Stimulated activated CD4-positive, alpha-beta T cell treated with anti-CD3 and anti-CD28 coated beads, Interleukin-1b, Interleukin-23, amount 100 ng/mL, for 1 hour (primary cell): Measurements from ENCODE around the gene ANKRD40.
A peak's percentile ranks its signal among the peaks of the same experiment; 100 is the strongest.
"Not testable (repeated sequence)": the region's sequence is repeated elsewhere in the genome, so short reads cannot be mapped to it uniquely, and the experiment has no call there.

Experiments used
- DNase-seq, 2 donors: peaks; one replicate each; pipeline ENCODE4 v3.0.0-alpha.2; 2020; ENCODE audit warnings: low read depth in 2 of 2

The ANKRD40 gene, protein sequence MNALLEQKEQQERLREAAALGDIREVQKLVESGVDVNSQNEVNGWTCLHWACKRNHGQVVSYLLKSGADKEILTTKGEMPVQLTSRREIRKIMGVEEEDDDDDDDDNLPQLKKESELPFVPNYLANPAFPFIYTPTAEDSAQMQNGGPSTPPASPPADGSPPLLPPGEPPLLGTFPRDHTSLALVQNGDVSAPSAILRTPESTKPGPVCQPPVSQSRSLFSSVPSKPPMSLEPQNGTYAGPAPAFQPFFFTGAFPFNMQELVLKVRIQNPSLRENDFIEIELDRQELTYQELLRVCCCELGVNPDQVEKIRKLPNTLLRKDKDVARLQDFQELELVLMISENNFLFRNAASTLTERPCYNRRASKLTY

DNA sequence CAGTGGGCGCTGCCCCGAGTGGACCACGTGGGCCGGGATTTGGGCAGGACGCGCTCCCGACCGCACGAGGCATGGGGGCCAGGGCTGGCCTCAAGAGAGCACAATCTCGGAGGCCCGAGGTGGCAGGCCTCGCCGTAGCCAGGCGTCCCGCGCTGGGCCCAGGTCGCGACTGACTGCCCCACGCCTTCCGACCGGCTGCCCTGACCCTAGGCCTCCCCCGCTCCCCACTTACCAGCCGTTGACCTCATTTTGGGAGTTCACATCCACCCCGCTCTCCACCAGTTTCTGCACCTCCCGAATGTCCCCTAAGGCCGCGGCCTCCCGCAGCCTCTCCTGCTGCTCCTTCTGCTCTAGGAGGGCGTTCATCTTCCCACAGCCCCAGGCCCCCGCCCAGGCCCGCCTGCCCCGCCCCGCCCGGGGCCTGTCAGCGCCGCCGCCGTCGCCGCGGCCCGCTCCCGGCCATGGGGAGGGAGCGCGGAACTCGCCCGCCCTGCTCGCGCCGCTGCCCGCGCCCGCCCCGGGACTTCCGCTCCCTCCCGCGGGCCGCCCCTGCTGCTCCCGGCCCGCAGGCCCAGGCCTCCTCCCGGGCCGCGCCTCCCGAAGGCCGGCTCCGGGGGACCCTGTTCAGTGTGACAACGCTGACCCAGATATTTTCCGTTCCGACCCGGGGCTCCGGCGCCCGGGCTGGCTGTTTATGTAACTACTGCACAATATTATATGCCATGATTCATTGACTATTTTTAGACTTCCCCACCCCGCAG, at the start of gene ANKRD40:
Gene ANKRD40 (minus strand): TSS at position 626 of the 761 bp plus-strand sequence. CDS start 260 bp downstream, at position 366.
- DNase-seq = peak; percentile 80 to 88

DNA sequence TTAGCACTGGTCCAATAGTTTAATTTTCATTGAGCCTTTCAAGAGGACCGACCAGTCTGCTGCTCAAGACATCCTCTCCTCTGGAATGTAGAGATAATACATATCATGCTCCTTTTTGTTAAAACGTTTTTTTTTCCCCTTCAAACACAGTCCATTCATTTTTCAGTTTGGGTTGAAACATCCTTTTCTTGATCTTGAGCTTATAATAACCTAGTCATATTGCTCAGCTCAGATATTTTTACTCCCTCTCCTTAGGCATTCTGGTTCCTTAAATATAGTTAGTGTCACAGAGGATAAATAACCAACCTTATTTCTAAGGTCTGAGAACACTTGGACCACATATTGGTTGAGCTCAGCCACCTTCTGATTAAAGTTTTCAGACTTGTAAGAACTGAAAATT, 46.8 kb upstream of the ANKRD40 start:
- no peak for DNase-seq

DNA sequence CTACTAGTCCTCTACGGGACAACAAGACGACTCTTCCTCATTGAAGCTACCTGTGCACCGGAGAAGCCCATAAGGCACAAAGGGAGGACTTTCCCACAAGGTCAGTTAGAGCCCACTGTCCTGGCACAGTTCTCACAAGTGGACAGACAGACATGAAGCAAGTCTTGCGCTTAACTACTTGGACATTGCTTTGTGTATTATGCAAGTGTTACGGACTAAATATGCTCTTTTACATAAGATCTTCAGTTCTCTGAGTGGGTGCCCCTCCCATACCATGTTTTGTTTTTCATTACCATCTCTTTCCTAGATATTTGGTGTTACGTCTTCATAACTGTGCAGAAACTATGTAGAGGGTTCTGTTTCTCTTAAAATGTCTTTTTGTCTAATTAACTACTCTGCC, 41.5 kb upstream of the ANKRD40 start:
- no peak for DNase-seq

DNA sequence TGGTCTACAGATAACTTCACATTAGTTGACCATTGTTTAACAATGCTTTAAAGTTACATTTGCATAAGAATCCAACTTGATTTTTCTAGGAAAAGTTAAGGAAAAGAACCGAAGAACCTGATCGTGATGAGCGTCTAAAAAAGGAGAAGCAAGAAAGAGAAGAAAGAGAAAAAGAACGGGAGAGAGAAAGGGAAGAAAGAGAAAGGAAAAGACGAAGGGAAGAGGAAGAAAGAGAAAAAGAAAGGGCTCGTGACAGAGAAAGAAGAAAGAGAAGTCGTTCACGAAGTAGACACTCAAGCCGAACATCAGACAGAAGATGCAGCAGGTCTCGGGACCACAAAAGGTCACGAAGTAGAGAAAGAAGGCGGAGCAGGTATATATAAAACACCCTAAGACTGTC, 37.9 kb upstream of the ANKRD40 start:
- DNase-seq = no peak

DNA sequence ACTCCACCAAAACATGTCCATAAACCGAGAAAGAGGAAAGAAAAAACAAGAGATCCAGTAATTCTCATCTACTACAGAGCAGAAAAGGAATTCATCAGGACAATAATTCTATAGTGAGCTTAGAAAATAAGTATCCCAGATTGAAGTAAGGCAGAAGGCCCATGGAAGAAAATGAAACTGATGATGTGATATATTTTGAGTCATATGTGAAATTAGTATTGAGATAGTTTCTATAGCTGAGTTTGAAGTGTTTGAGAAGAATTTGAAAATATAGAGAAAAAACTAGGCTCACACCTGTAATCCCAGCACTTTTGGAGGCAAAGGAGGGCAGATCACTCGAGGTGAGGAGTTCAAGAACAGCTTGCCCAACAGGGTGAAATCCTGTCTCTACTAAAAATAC, 31.4 kb upstream of the ANKRD40 start:
- no peak for DNase-seq

DNA sequence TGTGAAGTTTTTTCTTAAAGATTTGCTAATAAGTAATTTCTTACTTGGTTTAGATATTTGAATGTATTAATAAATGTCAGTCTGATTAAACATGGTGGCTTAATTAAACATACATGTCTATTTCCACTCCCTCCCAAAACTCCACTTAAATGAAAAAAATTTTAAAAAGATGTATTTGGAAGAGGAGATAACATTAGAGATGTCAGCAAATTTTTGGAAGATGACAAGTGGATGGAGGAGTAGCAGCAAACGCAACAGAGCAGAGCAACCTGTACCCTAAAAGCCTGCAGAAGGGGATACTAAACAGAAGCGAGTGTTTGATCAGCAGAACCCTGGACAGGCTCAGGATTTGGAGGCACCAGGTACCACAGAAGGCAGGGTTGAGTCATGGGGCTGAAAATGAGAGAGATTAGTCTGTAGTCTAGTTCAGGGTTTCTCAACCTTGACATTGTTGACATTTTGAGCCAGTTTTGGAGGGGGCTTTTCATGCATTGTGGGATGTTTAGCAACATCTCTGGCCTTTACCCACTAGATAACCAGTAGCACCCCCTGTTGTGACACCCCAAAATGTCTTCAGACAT, 29.5 kb upstream of the ANKRD40 start:
- no peak for DNase-seq

DNA sequence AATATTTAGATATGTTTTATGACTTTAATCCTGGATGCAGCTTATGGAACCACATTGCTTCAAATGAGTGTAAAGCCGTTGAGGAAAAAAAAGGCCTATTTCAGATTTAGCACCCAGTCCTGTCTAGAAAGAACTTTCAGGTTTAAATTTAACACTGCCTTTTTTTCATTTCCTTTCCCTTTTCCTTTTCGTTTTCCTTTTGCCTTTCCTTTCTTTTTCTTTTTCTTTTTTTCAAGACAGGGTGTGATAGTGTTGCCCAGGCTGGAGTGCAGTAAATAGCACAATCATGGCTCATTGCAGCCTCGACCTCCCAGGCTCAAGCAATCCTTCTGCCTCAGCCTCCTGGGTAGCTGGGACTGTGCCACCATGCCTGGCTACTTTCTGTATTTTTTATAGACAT, 27.6 kb upstream of the ANKRD40 start:
- no peak for DNase-seq

DNA sequence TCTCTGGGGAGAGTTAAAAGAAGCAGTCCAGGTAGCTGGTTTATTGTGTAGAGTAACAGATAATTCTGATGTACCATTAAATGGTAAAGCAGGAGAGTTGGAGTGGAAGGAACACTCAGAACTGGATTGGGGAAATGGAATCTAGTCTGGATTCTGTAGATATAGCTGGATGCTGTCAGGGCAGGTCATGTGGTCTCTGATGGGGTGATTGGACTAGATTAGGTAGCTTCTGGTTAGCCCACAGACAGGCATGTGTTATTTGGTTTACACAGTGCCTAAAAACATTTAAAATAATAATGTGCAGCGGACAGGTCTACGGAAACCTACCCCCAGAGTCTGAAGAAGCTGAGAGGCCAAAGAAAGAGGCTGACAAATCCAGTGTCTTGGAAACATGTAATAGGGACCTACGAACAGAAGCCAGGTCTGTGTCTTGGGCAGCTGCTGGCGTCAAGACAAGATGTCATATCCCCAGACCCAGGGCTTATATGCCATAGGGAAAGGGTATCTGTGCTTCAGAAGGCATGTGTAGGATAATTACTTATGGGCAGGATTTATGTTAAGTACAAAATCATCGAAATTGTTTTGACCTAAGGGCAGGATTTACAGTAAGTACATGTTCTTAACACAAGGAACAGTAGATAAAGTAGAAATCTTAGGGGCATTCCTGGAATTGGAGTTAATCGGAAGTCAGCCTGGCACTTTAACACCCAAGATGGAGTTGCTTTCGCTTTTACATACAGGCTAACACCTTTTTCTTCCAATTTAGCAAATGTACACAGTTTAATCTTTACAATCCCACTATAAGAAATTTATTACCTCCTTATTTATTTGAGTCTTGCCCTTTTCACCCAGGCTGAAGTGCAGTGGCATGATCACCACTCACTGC, 24.1 kb upstream of the ANKRD40 start:
- DNase-seq = no peak

DNA sequence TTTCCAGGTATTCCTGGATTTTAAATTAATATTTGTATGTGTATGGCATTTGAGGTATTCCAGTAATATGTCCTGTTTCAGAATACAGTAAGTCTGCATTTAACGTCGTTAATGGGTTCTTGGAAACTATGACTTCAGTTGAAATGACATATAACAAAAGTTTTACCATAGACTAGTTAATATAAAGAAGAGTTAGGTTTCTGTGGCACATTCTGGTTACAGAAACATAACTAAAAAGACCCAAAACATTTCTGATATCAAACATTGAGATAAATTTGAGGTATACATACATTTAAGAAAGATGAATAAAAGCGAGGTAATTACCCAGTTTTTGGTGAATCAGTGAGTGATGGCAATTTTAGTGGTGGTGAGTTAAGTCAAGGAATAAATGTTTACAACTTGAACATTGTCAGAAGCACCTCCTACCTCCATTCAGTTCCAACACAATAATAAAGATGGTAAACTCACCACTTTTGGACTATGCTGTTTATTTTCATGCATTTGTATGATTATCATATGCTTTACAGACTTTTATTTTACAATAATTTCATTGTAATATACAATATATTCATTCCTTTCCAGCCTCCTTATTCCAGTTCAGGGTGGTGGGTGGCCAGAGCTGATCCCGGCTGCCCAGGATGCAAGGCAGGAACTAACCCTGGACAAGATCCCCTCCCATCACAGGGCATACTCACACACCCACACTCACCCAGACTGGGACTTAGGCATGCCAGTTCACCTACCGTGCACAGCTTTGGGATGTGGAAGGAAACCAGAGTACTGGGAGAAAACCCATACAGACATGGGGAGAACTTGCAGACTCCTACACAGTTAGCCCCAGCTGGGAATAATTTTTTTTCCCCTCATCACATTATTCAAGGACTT, 21.4 kb upstream of the ANKRD40 start:
- no peak for DNase-seq

DNA sequence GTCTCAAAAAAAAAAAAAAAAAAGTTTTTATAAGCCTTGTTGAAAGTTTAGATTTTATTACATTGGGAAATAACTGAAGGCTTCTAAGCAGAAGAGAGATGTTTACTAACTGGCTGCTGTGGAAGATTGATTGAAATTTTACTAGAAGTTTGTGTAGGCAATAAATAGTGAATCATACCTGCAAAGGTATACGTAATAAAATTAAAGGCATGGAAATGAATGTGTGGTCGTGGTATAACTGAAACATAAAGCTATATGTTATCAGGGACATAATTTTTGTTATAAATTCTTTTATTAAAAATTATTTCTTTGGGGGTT, 20.4 kb upstream of the ANKRD40 start:
- DNase-seq = no peak

DNA sequence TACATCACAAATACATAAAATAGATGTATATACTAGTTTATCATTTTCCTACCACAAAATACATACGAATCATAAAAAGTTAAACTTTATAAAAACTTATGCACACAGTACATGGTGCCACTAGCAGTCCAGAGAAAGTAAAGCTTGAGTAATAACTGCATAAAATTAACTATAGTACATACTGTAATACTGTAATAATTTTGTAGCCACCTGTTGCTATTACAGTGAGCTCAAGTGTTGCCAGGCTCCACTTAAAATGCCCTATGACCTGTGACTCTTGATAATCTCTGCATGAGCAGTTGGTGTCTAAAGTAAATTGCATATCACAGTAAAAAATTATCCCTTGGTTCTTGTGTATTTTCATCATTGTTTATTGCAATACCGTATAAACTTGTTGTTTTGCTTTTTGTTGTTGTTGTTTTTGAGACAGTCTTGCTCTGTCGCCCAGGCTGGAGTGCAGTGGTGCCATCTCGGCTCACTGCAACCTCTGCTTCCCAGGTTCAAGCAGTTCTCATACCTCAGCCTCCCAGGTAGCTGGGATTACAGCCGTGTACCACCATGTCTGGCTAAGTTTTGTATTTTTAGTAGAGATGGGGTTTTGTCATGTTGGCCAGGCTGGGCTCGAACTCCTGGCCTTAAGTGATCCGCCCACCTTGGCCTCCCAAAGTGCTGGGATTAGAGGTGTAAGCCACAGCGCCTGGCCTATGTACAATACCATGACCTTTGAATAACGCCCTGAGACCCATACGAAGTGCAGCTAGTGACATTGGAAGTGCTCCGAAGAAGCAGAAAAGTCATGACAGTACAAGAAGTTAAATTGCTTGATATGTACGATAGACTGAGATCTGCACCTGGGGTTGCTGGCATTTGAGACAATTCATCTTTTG, 18.3 kb upstream of the ANKRD40 start:
- DNase-seq = no peak

DNA sequence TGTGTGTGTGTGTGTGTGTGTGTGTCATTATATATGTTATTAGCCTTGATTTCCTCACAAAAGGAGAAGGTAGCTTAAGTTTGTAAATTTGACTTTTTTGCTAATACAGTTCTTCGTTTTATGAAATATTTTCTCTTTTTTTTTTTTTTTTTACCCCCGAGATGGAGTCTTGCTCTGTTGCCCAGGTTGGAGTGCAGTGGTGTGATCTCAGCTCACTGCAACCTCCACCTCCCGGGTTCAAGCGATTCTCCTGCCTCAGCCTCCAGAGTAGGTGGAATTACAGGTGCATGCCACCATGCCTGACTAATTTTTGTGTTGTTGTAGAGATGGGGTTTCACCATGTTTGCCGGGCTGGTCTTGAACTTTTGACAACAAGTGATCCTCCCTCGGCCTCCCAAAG, 16.9 kb upstream of the ANKRD40 start:
- not testable (repeated sequence) for DNase-seq

DNA sequence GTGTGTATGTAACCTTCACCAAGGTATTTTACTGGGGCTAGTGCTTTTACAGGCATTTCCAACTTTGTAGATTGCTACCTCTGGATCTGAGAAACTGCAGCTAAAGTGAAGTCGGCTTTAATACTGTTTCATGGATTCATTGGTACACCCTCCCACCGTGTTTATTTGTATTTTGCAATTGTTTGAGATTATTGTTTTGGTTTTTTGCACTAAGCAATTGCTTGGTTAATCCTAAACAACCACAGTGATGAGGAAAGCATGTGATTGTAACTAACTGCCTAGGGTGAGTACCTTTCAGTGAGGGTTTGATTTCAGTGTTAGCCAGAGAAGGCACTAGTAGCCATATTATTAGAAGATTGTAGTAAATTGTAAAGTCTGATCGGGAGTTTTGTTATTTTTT, 15.0 kb upstream of the ANKRD40 start:
- no peak for DNase-seq

DNA sequence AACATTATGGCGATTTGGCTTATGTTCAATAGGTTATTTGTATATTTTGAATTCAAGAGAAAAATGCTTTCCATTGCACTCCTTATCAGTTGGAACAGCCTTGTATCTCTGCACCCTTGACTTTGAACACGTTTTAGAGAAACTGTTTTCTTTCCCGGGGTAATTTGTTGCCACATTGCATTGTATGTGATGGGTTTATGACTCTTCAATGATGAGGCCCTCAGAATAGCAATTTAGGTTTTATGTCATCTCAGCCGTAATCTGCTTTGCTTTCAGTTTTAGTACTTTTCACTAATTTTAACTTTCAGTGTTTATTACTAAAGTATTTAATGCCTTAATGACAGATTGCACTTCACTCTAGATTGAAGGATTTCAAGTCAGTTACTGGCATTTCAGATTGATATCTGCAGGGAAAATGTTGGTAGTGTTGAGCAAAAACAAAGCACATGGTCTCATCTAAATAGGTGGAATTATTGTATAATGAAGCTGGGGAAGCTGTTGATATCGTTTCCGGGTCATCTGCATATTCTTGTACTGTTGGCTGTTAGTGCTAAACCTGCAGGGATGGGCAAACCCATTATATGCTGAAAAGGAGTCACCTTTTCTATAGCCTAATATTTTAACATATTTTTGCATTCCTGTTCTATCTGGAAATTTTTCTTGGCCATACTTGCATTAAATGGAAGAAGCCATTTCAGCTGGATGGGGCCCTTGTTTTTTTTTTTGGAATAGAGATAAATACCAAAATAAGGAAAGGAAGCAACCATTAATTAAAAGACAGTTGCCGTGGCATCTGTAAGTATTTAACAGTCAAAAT, 13.7 kb upstream of the ANKRD40 start:
- DNase-seq = no peak

DNA sequence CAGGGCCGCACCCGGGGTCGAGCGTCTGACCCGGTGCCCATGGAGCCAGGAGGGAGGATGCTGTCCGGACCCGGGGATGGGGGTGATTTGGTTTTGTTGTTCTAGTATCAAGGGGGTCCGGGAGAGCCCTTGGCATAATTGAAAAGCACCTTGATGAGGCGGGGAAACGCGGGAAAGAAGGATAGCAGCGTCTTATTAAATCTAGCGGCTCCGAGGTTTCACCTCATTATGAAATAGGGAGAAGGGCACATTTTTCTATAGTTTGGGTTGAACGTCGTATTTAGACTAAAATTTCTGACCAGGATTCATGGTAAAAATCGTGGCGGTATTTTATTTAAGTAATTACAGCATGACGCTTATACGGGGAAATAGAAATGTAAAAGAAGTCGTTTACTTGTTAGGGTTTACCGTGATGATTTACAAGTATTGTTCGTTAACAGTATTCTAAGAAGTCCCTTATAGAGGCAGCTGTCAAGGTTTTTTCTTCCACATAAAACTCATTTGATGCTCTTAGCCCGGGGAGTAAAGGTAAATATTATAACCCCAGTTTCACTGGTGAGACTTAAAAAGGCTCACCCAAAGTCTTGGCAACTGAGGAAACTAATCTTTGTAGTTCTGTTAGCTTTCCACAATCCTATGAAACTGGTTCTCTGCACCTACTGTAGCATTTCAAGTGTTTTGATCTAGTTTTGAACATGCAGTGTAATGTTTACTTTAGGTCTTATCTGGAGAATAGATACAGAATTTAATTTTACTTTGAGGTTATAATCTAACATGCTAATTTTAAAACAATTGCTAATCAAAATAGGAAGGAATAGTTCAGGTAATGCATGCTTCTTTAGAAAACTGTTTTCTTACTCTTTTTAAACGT, 12.4 kb upstream of the ANKRD40 start:
- DNase-seq = no peak

DNA sequence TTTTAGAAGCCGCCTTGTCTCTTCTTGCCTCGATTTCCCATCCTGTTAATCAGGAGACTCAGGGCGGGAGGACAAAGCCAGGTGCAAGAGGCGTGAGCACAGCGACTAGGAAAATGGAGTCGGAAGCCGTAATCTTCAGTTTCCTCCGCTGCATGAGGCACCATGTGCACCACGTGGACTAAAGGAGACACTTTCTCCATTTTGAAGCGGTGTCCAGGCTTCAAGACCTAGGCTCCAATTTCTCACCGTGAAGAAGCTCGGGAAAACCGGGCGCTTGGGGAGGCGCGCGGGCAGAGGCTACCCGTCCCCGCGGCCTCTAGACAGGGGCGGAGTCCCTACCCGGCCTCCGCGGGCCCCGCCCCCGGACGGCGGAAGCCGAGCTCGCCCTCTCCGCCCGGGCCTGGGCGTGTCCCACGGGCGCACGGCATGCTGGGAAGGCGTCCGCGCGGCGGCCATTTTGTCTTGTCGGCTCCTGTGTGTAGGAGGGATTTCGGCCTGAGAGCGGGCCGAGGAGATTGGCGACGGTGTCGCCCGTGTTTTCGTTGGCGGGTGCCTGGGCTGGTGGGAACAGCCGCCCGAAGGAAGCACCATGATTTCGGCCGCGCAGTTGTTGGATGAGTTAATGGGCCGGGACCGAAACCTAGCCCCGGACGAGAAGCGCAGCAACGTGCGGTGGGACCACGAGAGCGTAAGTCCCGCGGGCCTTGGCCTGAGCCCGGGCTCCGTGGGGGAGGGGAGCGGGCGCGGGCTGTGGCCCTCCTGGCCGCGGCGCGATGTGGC, 11.6 kb upstream of the ANKRD40 start, which contains the start of gene LUC7L3:
Gene LUC7L3 (plus strand): TSS at position 460 of the 780 bp plus-strand sequence. CDS start 130 bp downstream, at position 590.
- DNase-seq = peak; percentile 74 to 79

DNA sequence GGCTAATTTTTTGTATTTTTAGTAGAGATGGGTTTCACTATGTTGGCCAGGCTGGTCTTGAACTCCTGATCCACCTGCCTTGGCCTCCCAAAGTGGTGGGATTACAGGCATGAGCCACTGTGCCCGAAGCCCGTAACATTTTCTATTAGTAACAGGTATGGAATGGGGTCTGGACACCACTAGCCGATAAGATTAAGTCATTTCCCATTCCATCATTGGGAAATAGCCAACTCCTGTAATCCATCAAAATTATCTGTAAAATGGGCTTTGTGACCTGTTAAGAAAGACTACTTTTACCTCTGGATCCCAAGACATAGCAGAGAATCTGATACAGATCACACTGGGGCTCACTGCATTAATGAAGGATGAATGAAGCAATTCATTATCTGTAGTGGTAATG, 7.8 kb upstream of the ANKRD40 start:
- DNase-seq = no peak
